H1 (cell line): ENCODE results near the gene PLA2G4E. TPM values are rescaled to one million over a fixed set of nuclear protein-coding genes. Genes with fewer than 3 reads are reported as not detected.

Experiments
- CTCF ChIA-PET: fragments of 300-600 bp; sonication (Branson Sonifier 250); formaldehyde crosslinking; loops from one replicate; lab custom pipeline; 2021; ENCODE audit not compliant: partially characterized antibody; lab: Charles Lee
- POLR2A ChIA-PET: fragments of 300-600 bp; sonication (Branson Sonifier 250); formaldehyde crosslinking; loops from one replicate; lab custom pipeline; 2021; ENCODE audit warnings: inconsistent platforms; ENCODE audit not compliant: partially characterized antibody; lab: Charles Lee
- DNase-seq, 2 experiments: peaks; one replicate each; pipeline versions ENCODE4 v3.0.0 to v3.0.0-alpha.2; 2010 to 2022; ENCODE audit warnings: low spot score in 2 of 2, low read depth in 1 of 2, mixed read lengths in 1 of 2
- FAIRE-seq: peaks from 2 replicates; lab custom pipeline; 2011; peaks lifted over from hg19 to GRCh38; lab: Jason Lieb, UNC
- H2AFZ ChIP-seq: 2 replicates; pipeline ENCODE4 v1.8.1; 2012; ENCODE audit warnings: low read length, inconsistent platforms
- H2AK5ac ChIP-seq: 2 replicates; pipeline ENCODE4 v1.6.1; 2013; ENCODE audit warnings: low read depth, low read length
- H2BK120ac ChIP-seq: replicated peaks from 2 replicates; pipeline ENCODE3; 2013; ENCODE audit warnings: low read depth, low read length, inconsistent platforms
- H2BK12ac ChIP-seq: 2 replicates; pipeline ENCODE4 v1.6.1; 2013; ENCODE audit warnings: low read depth, low read length
- H2BK15ac ChIP-seq: 2 replicates; pipeline ENCODE4 v1.6.1; 2013; ENCODE audit warnings: low read length
- H2BK20ac ChIP-seq: 2 replicates; pipeline ENCODE4 v1.6.1; 2013; ENCODE audit warnings: low read length
- H2BK5ac ChIP-seq: 2 replicates; pipeline ENCODE4 v1.6.1; 2013; ENCODE audit warnings: low read depth, low read length
- H3K14ac ChIP-seq: 2 replicates; pipeline ENCODE4 v1.6.1; 2013; ENCODE audit warnings: inconsistent platforms; ENCODE audit not compliant: insufficient read length
- H3K18ac ChIP-seq: 2 replicates; pipeline ENCODE4 v1.6.1; 2013; ENCODE audit warnings: low read length; ENCODE audit errors: extremely low read depth
- H3K23ac ChIP-seq: 2 replicates; pipeline ENCODE4 v1.6.1; 2013; ENCODE audit warnings: inconsistent platforms; ENCODE audit not compliant: insufficient read length
- H3K23me2 ChIP-seq: 2 replicates; pipeline ENCODE4 v1.6.1; 2013; ENCODE audit warnings: low read depth, low read length
- H3K27ac ChIP-seq: 2 replicates; pipeline ENCODE4 v1.6.1; 2011; ENCODE audit warnings: low read depth, low read length, inconsistent platforms
- H3K27me3 ChIP-seq, 4 experiments: replicated peaks in 1 of 4; 1 replicate in 1 of 4; 2 replicates in 3 of 4; pipeline versions ENCODE4 v1.6.1 to v1.8.1; 2011 to 2013; ENCODE audit warnings: low read length in 3 of 4, mild to moderate bottlenecking in 3 of 4, inconsistent platforms in 2 of 4, mixed read lengths in 2 of 4, moderate library complexity in 1 of 4; ENCODE audit not compliant: control insufficient read depth in 3 of 4, insufficient read depth in 3 of 4; ENCODE audit errors: extremely low read depth in 1 of 4
- H3K36me3 ChIP-seq, 4 experiments: 2 replicates each; pipeline versions ENCODE4 v1.6.1 to v1.8.1; 2011 to 2013; ENCODE audit warnings: mild to moderate bottlenecking in 4 of 4, low read length in 3 of 4, moderate library complexity in 2 of 4, control low read depth in 1 of 4, inconsistent platforms in 1 of 4; ENCODE audit not compliant: insufficient read depth in 4 of 4, control insufficient read depth in 2 of 4
- H3K4ac ChIP-seq: replicated peaks from 2 replicates; pipeline ENCODE3; 2013; ENCODE audit warnings: low read length, low read depth, mixed read lengths, inconsistent platforms; ENCODE audit not compliant: insufficient read length
- H3K4me1 ChIP-seq, 4 experiments: replicated peaks in 1 of 4; 1 replicate in 1 of 4; 2 replicates in 3 of 4; pipeline versions ENCODE4 v1.6.1 to v1.8.1; 2011 to 2013; ENCODE audit warnings: low read length in 3 of 4, inconsistent platforms in 2 of 4, mixed read lengths in 1 of 4; ENCODE audit not compliant: insufficient read depth in 4 of 4, control insufficient read depth in 3 of 4
- H3K4me2 ChIP-seq, 2 experiments: 2 replicates each; pipeline versions ENCODE4 v1.6.1 to v1.8.1; 2011 to 2013; ENCODE audit warnings: low read depth in 2 of 2, low read length in 2 of 2, control low read depth in 1 of 2, inconsistent platforms in 1 of 2, mild to moderate bottlenecking in 1 of 2; ENCODE audit not compliant: insufficient read depth in 1 of 2
- H3K4me3 ChIP-seq, 4 experiments: fragments of 200-600, 300-600 bp in 1 of 4; sonication (generic), shearing (Covaris generic), sonication (Bioruptor Twin) in 1 of 4; 2 replicates each; pipeline versions ENCODE4 v1.5.1 to v1.8.1; 2011 to 2016; ENCODE audit warnings: low read length in 4 of 4, low read depth in 3 of 4, control low read depth in 2 of 4, inconsistent platforms in 2 of 4, mild to moderate bottlenecking in 2 of 4, mixed read lengths in 1 of 4, moderate library complexity in 1 of 4; ENCODE audit not compliant: insufficient read depth in 2 of 4; ENCODE audit errors: extremely low read depth in 1 of 4
- H3K56ac ChIP-seq: replicated peaks from 2 replicates; pipeline ENCODE3; 2013; ENCODE audit warnings: low read depth, mild to moderate bottlenecking, mixed read lengths, low read length, inconsistent platforms; ENCODE audit not compliant: insufficient read length
- H3K79me1 ChIP-seq: 2 replicates; pipeline ENCODE4 v1.6.1; 2013; ENCODE audit warnings: low read depth, low read length, control low read depth
- H3K79me2 ChIP-seq, 2 experiments: 2 replicates each; pipeline versions ENCODE4 v1.6.1 to v1.8.1; 2012 to 2013; ENCODE audit warnings: low read length in 2 of 2, mild to moderate bottlenecking in 2 of 2, inconsistent platforms in 1 of 2; ENCODE audit not compliant: insufficient read depth in 2 of 2, control insufficient read depth in 1 of 2
- H3K9ac ChIP-seq, 4 experiments: replicated peaks in 1 of 4; 1 replicate in 1 of 4; 2 replicates in 3 of 4; pipeline versions ENCODE4 v1.6.1 to v1.8.1; 2011 to 2013; ENCODE audit warnings: low read depth in 3 of 4, low read length in 3 of 4, control low read depth in 2 of 4, mild to moderate bottlenecking in 2 of 4, moderate library complexity in 2 of 4, inconsistent platforms in 1 of 4; ENCODE audit errors: extremely low read depth in 1 of 4
- H3K9me3 ChIP-seq, 2 experiments: 2 replicates each; pipeline versions ENCODE4 v1.6.1 to v1.8.1; 2012 to 2013; ENCODE audit warnings: mild to moderate bottlenecking in 2 of 2, moderate library complexity in 2 of 2, control low read depth in 1 of 2, inconsistent platforms in 1 of 2, low read depth in 1 of 2, low read length in 1 of 2, mixed read lengths in 1 of 2; ENCODE audit not compliant: insufficient read depth in 2 of 2
- H4K20me1 ChIP-seq, 2 experiments: replicated peaks in 1 of 2; 2 replicates each; pipeline versions ENCODE3 to v1.8.1; 2011 to 2013; ENCODE audit warnings: inconsistent platforms in 2 of 2, low read length in 2 of 2, mild to moderate bottlenecking in 1 of 2; ENCODE audit not compliant: insufficient read depth in 2 of 2, control insufficient read depth in 1 of 2
- H4K5ac ChIP-seq: 2 replicates; pipeline ENCODE4 v1.6.1; 2013; ENCODE audit warnings: low read length, low read depth, mixed read lengths, inconsistent platforms; ENCODE audit not compliant: insufficient read length
- H4K8ac ChIP-seq: 2 replicates; pipeline ENCODE4 v1.8.0; 2013; ENCODE audit warnings: mild to moderate bottlenecking, moderate library complexity, low read length, inconsistent platforms; ENCODE audit not compliant: insufficient read depth; ENCODE audit errors: extremely low read depth
- H4K91ac ChIP-seq: replicated peaks from 2 replicates; pipeline ENCODE3; 2013; ENCODE audit warnings: low read length, mixed read lengths, inconsistent platforms; ENCODE audit not compliant: insufficient read length
- CHD1 ChIP-seq: IDR thresholded peaks from 2 replicates; pipeline ENCODE4 v1.6.1; 2012; ENCODE audit warnings: low read depth, low read length, improper control_type of control experiment
- E2F6 ChIP-seq: IDR thresholded peaks from 2 replicates; pipeline ENCODE4 v1.6.1; 2012; ENCODE audit warnings: inconsistent platforms
- TAF1 ChIP-seq: IDR thresholded peaks from 2 replicates; pipeline ENCODE4 v1.6.1; 2011; ENCODE audit warnings: mild to moderate bottlenecking, low read depth, low read length
- WGBS, 2 experiments: shearing (Covaris generic) in 1 of 2; methylation state at CpG; one replicate each; pipeline versions ENCODE4 v1.1.6 to v1.1.7; 2013 to 2015; ENCODE audit warnings: low lambda C conversion rate in 2 of 2, mixed read lengths in 2 of 2, inconsistent platforms in 1 of 2, low coverage in 1 of 2, missing lambda C conversion rate in 1 of 2; ENCODE audit not compliant: insufficient replicate concordance in 2 of 2, insufficient coverage in 1 of 2, insufficient read length in 1 of 2; ENCODE audit errors: extremely low coverage in 1 of 2, missing lambda C conversion rate in 1 of 2; 5-methylcytosine and 5-hydroxymethylcytosine counted together
- polyA plus RNA-seq, 7 experiments: library from polyadenylated mRNA; depleted of rRNA in 3 of 7; stranded (reverse) in 5 of 7; unstranded in 2 of 7; fragments of >200 nt in 5 of 7; fragments of 200-250 nt in 2 of 7; gene quantifications; 1 replicate in 5 of 7; 2 replicates in 1 of 7; 4 replicates in 1 of 7; pipeline versions ENCODE4 v1.2.1 to v1.2.3, GENCODE V29; 2011 to 2013; ENCODE audit warnings: missing spikeins in 2 of 7, mixed read lengths in 2 of 7
- total RNA-seq: library from RNA; stranded (reverse); fragmentation: NEBNext Ultra II Directional; extraction: Animal tissue kit (Norgen Biotek cat#: 25700); gene quantifications from 2 replicates; pipeline ENCODE4 v1.2.1, GENCODE V29; 2021

The PLA2G4E gene
- total and polyA plus RNA-seq, 2 of the 8 experiments (the other 6 are each of a cell fraction or from before 2014, with no cell fraction given), result 0.03 TPM; not detected in 1

DNA sequence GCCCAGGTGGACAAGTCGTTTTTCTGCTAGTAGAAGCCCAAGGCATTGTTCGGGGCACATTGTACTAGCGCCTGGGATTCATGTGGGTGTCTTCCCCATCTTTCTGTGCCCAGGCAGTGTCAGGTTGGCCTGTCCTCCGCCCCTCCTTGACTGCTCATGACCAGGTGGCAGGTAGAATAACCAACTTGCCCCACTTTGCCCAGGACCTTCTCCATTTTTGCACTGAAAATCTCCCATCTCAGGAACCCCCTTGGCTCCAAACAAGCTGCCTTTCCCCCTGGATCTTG lies 39.6 kb upstream of the PLA2G4E start:
- POLR2A ChIA-PET, result interaction anchor here (1.1 kb wide), 1 partner anchor 70 kb away, joined by 3 read pairs; no protein-coding TSS in a partner anchor
- Histone ChIP-seq H3K9ac (no peak overlapping the region), H3K79me2 (no peaks in the 10 kb centered on the region), H4K91ac (no peak overlapping the region), H3K79me1 (no peaks in the 10 kb centered on the region), H3K9me3 (no peaks in the 10 kb centered on the region), H3K4me1 (no peaks in the 10 kb centered on the region; a peak in 1 of 7 replicates), H3K56ac (no peak overlapping the region), H2BK12ac (no peak overlapping the region), H3K4me2 (no peak overlapping the region), H2BK15ac (0 out of 2 replicates have a peak overlapping the region, but pooled peaks have one; percentile 65), H3K18ac (no peak overlapping the region), H3K4ac (no peak overlapping the region), H3K4me3 (no peak overlapping the region), H3K23me2 (no peaks in the 10 kb centered on the region), H2AFZ (no peak overlapping the region), H3K27ac (no peak overlapping the region), H3K27me3 (no peaks in the 10 kb centered on the region; a peak in 1 of 7 replicates), H2BK120ac (no peak overlapping the region), H2AK5ac (no peak overlapping the region), H3K36me3 (no peaks in the 10 kb centered on the region), H4K5ac (no peak overlapping the region), H2BK20ac (no peak overlapping the region), H2BK5ac (no peak overlapping the region), H3K14ac (no peak overlapping the region), H3K23ac (no peak overlapping the region), H4K20me1 (no peaks in the 10 kb centered on the region), H4K8ac (peak overlapping the region; percentile 37; the same call in 1 of the 2 replicates)
- CTCF ChIA-PET, result interaction anchor here (0.8 to 17.2 kb wide), 21 partner anchors 9 to 196 kb away, joined by 3 to 425 read pairs (median 5); partner anchors contain the start of gene PLA2G4F
- FAIRE-seq (no peak), DNase-seq (no peak)
- WGBS, 2 experiments, result 84% methylated on average over 4 of the region's 4 CpGs; no CpG with 5 or more reads in 1 of the 2 experiments
- TF ChIP-seq E2F6 (no peak), CHD1 (no peak), TAF1 (no peak)
